PC-9 (cell line): Measurements from ENCODE around the gene TRMT61B.

ENCODE experiments used
- CTCF ChIP-seq: fragments of 200-600 bp; sonication (generic); conservative IDR thresholded peaks from 2 replicates; pipeline ENCODE4 v1.6.1; 2017; ENCODE audit warnings: mixed run types, antibody characterized with exemption, mild to moderate bottlenecking, moderate library complexity
- EZH2 ChIP-seq: fragments of 200-600 bp; sonication (generic); IDR thresholded peaks from 2 replicates; pipeline ENCODE4 v1.8.0; 2017; ENCODE audit warnings: antibody characterized with exemption, low read depth

- TF ChIP-seq CTCF = no peak
- no peak for TF ChIP-seq EZH2
These were observed 60.2 kb downstream of the TRMT61B start for GRCh38 chr2:28809927-28810326.
